NCI-H1092 treated with DMSO at 0.1 percent for 48 hours (cell line): Measurements from ENCODE around the gene NFIB.

Experiments
- DNase-seq: peaks from one replicate; lab custom pipeline; 2025; lab: John Stamatoyannopoulos, UW

NFIB gene

GRCh38 chr9:14313951-14314423, at the start of gene NFIB:
Gene NFIB (minus strand): TSS chr9:14314141. CDS start chr9:14313511, 630 bp downstream.
- DNase-seq = no peak

- no peak for DNase-seq
Measured at GRCh38 chr9:14362175-14362574, 48.2 kb upstream of the NFIB start.

GRCh38 chr9:14361074-14361473, 47.1 kb upstream of the NFIB start:
- no peak for DNase-seq

GRCh38 chr9:14358523-14358922, 44.6 kb upstream of the NFIB start:
- DNase-seq = no peak

GRCh38 chr9:14356351-14357265, 42.7 kb upstream of the NFIB start:
- DNase-seq = no peak

- DNase-seq = no peak
Measured at GRCh38 chr9:14354201-14354600, 40.3 kb upstream of the NFIB start.

- no peak for DNase-seq
Measured at GRCh38 chr9:14353222-14354056, 39.5 kb upstream of the NFIB start.

GRCh38 chr9:14352503-14352902, 38.6 kb upstream of the NFIB start:
- no peak for DNase-seq

- DNase-seq = no peak
Measured at GRCh38 chr9:14351221-14351836, 37.4 kb upstream of the NFIB start.

- DNase-seq = no peak
Measured at GRCh38 chr9:14350754-14351153, 36.8 kb upstream of the NFIB start.

- DNase-seq = no peak
Measured at GRCh38 chr9:14350349-14350728, 36.4 kb upstream of the NFIB start.

GRCh38 chr9:14349447-14350348, 35.8 kb upstream of the NFIB start:
- no peak for DNase-seq

- no peak for DNase-seq
Measured at GRCh38 chr9:14349146-14349446, 35.2 kb upstream of the NFIB start.

GRCh38 chr9:14348373-14349145, 34.6 kb upstream of the NFIB start:
- no peak for DNase-seq

GRCh38 chr9:14348123-14348372, 34.1 kb upstream of the NFIB start:
- no peak for DNase-seq

- no peak for DNase-seq
Measured at GRCh38 chr9:14347406-14348122, 33.6 kb upstream of the NFIB start.

- no peak for DNase-seq
Measured at GRCh38 chr9:14346811-14347405, 33.0 kb upstream of the NFIB start.

- no peak for DNase-seq
Measured at GRCh38 chr9:14346231-14346791, 32.4 kb upstream of the NFIB start.

- DNase-seq = no peak
Measured at GRCh38 chr9:14345354-14346230, 31.7 kb upstream of the NFIB start.
